ENCODE results near the gene ZC3H12D.

DNA sequence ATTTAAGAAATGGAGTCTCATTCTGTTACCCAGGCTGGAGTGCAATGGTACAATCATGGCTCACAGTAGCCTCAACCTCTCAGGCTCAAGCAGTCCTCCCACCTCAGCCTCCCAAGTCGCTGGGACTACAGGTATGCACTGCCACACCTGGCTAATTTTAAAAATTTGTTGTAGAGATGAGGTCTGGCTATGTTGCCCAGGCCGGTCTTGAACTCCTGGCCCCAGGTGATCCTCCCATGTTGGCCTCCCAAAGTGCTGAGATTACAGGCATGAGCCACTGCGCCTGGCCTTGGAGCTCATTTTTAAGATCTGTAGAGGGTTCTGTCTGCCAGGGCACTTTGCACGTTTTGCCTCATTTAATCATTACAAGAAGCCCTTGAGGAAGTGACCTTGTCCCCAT lies 17.5 kb downstream of the ZC3H12D start:
- TF ChIP-seq, protein P1, sequence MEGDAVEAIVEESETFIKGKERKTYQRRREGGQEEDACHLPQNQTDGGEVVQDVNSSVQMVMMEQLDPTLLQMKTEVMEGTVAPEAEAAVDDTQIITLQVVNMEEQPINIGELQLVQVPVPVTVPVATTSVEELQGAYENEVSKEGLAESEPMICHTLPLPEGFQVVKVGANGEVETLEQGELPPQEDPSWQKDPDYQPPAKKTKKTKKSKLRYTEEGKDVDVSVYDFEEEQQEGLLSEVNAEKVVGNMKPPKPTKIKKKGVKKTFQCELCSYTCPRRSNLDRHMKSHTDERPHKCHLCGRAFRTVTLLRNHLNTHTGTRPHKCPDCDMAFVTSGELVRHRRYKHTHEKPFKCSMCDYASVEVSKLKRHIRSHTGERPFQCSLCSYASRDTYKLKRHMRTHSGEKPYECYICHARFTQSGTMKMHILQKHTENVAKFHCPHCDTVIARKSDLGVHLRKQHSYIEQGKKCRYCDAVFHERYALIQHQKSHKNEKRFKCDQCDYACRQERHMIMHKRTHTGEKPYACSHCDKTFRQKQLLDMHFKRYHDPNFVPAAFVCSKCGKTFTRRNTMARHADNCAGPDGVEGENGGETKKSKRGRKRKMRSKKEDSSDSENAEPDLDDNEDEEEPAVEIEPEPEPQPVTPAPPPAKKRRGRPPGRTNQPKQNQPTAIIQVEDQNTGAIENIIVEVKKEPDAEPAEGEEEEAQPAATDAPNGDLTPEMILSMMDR (IDR thresholded peaks at IDR 0.05) = no peak
- TF ChIP-seq POLR2A (IDR thresholded peaks at IDR 0.05) = no peak
- no peak for TF ChIP-seq EP300 (IDR thresholded peaks at IDR 0.05)
